Activated CD4-positive, alpha-beta T cell treated with anti-CD3 and anti-CD28 coated beads, Interleukin-2, amount 10 ng/mL, durations not matched to agents 24 days and 14 days (primary cell): ENCODE results near the gene FAM107B. TPM values are rescaled to one million over a fixed set of nuclear protein-coding genes. Genes with fewer than 3 reads are reported as not detected.

Experiments used
- DNase-seq: peaks from one replicate; pipeline ENCODE4 v3.0.0; 2022
- H3K27ac Mint-ChIP-seq: one replicate; pipeline ENCODE4 v1.8.0; 2022; ENCODE audit warnings: mild to moderate bottlenecking, mixed read lengths
- H3K27me3 Mint-ChIP-seq: one replicate; pipeline ENCODE4 v1.8.0; 2022; ENCODE audit warnings: mixed read lengths
- H3K36me3 Mint-ChIP-seq: one replicate; pipeline ENCODE4 v1.8.0; 2022; ENCODE audit warnings: low read depth, mild to moderate bottlenecking, mixed read lengths
- H3K4me1 Mint-ChIP-seq: one replicate; pipeline ENCODE4 v1.8.0; 2021; ENCODE audit warnings: mixed read lengths
- H3K4me3 Mint-ChIP-seq: one replicate; pipeline ENCODE4 v1.8.0; 2022; ENCODE audit warnings: mild to moderate bottlenecking, moderate library complexity, mixed read lengths
- H3K9me3 Mint-ChIP-seq: one replicate; pipeline ENCODE4 v1.8.0; 2021; ENCODE audit warnings: mixed read lengths
- intact Hi-C: fragments of 100-400 bp; cut with micrococcal nuclease; formaldehyde crosslinking; loops from one replicate; pipeline ENCODE4 v1.15.1; 2023
- total RNA-seq: library from RNA; stranded (reverse); gene quantifications from 2 replicates; pipeline ENCODE4 v1.2.3, GENCODE V29; 2022

Gene FAM107B
- total RNA-seq, 1 donor from 2014 or later: 113 TPM

DNA sequence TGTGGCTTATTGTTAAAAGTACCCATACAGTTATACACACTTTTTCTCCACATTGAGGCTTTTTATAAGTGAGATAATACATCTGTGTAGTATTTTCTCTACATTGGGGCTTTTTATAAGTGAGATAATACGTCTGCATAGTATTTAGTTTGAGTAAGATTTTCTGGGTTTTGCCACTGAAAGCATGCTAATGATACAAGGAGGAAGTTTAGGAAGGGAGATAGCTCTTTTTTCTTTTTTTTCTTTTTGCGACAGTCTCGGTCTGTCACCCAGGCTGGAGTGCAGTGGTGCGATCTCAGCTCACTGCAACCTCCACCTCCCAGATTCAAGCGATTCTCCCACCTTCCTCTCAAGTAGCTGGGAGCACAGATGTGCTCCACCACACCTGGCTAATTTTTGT is 13.3 kb downstream of the FAM107B start:
- no peak for DNase-seq
- Mint-ChIP-seq H3K27me3 (peaks cover 2% of the 10 kb centered on the region), H3K4me3 (no peak overlapping the region), H3K4me1 (peaks cover 7% of the 10 kb centered on the region), H3K27ac (no peak overlapping the region), H3K9me3 (peaks cover 3% of the 10 kb centered on the region), H3K36me3 (no peaks in the 10 kb centered on the region)
- intact Hi-C loops: no loop called here

DNA sequence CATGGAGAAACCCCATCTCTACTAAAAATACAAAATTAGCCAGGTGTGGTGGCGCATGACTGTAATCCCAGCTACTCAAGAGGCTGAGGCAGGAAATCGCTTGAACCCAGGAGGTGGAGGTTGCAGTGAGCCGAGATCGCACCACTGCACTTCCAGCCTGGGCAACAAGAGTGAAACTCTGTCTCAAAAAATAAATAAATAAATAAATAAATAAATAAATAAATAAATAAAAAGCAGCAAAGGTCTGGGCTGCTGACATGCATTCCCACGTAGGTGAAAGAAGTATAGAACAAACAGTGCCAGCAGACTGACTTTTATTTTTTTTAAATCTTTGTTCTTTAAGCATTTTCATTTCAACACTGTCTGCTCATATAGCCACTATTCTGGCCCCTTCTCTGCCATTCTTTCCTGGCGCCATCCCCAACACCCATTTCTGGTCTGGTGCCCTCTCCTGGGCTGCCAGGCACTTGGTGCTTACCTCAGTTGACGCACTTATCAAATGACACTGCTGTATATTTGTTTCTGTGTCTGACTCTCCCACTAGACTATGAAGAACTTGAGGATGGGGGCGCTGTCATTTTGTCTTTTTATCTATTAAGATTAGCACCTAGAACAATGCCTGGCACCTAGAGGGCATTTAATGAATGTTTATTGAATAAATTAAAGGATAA is 15.6 kb downstream of the FAM107B start:
- no peaks in the 10 kb centered on the region for H3K36me3 Mint-ChIP-seq
- intact Hi-C loops: no loop called here

DNA sequence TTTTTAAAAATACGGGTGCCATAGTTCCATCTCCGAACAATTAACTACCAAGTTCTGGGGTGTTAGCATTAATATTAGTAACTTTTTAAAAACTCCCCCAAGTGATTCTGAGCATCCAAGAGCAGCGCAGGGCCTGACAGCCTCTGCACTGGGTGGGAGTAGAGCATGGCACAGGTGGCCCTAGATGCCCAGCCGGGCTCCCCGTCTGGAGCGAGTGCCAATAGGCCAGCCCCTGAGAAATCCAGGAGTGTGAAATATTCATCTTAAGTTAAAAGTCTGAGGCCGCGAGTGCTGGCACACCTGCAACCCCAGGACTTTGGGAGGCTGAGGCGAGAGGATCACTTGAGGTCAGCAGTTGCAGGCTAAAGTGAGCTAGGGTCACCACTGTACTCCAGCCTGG is 16.2 kb downstream of the FAM107B start:
- no peak overlapping the region for H3K27ac Mint-ChIP-seq
- no peaks in the 10 kb centered on the region for H3K36me3 Mint-ChIP-seq

More for the DNA sequence above, 15.6 kb downstream of the FAM107B start:
- Mint-ChIP-seq H3K4me3 (no peak overlapping the region), H3K4me1 (peaks cover 7% of the 10 kb centered on the region), H3K27ac (no peak overlapping the region), H3K27me3 (no peaks in the 10 kb centered on the region), H3K9me3 (peaks cover 3% of the 10 kb centered on the region)
- DNase-seq: peak; percentile 53

DNA sequence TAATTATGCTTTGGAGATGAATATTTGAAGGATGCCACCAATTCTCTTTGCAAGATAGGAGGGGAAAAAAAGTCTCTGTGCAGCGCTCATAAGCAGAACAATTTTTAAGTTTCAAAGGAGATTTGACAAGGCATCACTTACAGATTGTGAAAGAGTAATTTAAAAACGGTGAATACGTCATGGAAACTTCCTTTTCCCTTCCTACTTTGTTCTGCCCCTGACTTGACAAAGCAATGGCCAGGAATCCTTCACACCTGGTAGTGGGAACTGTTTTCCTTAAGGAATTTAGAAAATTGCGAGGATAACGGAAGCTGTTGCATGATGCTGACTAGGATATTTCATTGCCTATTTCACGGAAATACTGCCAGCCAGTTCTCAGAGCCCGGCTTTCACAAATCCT is 16.7 kb downstream of the FAM107B start:
- Mint-ChIP-seq H3K27ac (no peak overlapping the region), H3K9me3 (peaks cover 3% of the 10 kb centered on the region)

More for the DNA sequence above, 16.2 kb downstream of the FAM107B start:
- no peak for DNase-seq
- H3K27me3 Mint-ChIP-seq: no peaks in the 10 kb centered on the region
- intact Hi-C loops: no loop called here
- H3K4me1 Mint-ChIP-seq: peaks cover 7% of the 10 kb centered on the region
- peaks cover 3% of the 10 kb centered on the region for H3K9me3 Mint-ChIP-seq
- H3K4me3 Mint-ChIP-seq: no peak overlapping the region

DNA sequence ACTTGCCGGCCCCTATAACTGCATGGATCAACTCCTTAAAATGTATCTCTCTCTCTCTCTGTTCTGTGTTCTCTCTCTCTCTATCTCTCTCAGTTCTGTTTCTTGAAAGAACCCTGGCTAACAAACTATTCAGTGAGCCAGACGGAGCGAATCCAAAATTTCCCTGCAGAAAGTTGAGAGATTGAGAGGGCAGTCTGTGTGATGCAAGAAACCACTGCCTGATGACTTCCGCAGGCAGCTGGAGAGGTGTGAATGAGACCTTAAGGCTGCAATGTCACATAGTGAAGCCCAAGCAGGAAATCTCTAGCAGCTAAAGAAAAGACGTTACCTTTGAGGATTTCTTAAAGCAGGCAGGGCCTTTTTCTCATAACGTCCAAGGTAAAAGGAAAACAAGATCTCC is 17.3 kb downstream of the FAM107B start:
- DNase-seq: peak; percentile 59
- Mint-ChIP-seq H3K4me3 (no peak overlapping the region), H3K27me3 (peaks cover 5% of the 10 kb centered on the region)

More for the DNA sequence above, 16.7 kb downstream of the FAM107B start:
- intact Hi-C loops: no loop called here
- no peak for DNase-seq
- Mint-ChIP-seq H3K4me1 (peaks cover 7% of the 10 kb centered on the region), H3K36me3 (no peaks in the 10 kb centered on the region), H3K4me3 (no peak overlapping the region), H3K27me3 (peaks cover 4% of the 10 kb centered on the region)

DNA sequence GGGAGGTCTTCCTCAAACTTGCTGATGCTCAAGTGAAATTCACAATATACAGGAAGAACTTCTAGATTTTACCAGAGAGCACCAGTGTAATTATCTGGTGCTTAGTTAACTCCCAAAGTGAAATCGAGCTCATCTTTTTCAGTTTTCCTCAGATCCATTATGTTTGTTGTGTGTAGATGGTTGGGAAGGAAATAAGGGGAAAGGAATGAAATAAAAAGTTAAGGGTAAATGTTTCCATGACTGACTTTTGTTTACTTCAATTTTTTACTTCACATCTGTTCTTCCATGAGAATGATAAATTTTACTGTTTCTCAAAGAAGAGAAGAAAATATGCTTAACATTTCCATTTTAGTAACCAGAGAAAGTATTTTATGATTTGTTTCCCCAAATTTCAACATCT is 21.3 kb downstream of the FAM107B start:
- intact Hi-C loops: no loop called here
- Mint-ChIP-seq H3K27me3 (peaks cover 5% of the 10 kb centered on the region), H3K9me3 (peaks cover 3% of the 10 kb centered on the region), H3K27ac (no peak overlapping the region), H3K4me3 (no peak overlapping the region), H3K36me3 (no peaks in the 10 kb centered on the region), H3K4me1 (peaks cover 7% of the 10 kb centered on the region)
- no peak for DNase-seq

More for the DNA sequence above, 17.3 kb downstream of the FAM107B start:
- no peaks in the 10 kb centered on the region for H3K36me3 Mint-ChIP-seq
- H3K9me3 Mint-ChIP-seq: peaks cover 3% of the 10 kb centered on the region
- no peak overlapping the region for H3K27ac Mint-ChIP-seq
- peaks cover 7% of the 10 kb centered on the region for H3K4me1 Mint-ChIP-seq
- intact Hi-C loops: no loop called here

DNA sequence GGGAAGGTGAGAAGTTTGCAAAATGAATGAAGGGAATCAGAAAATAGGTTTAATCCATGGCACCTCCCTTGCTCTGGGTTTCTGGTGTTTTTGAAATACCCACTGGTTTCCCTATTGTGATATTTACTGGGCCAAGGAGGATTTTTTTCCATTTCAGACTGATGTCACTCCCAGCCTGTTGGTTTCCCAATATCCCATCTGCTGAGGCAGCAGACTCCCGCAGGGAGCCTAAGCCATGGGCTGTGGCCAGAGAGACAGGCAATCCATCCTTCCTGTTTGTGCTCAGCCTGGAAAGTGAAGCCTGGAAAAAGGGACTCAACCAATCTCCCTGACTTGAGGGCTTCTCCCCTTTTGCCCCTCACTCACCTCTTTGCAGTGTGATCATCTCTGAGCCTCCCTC is 22.8 kb downstream of the FAM107B start:
- DNase-seq: no peak
- intact Hi-C loops: no loop called here
- Mint-ChIP-seq H3K27me3 (peaks cover 5% of the 10 kb centered on the region), H3K9me3 (peaks cover 3% of the 10 kb centered on the region), H3K36me3 (no peaks in the 10 kb centered on the region), H3K4me3 (no peak overlapping the region), H3K27ac (no peak overlapping the region), H3K4me1 (peaks cover 2% of the 10 kb centered on the region)

DNA sequence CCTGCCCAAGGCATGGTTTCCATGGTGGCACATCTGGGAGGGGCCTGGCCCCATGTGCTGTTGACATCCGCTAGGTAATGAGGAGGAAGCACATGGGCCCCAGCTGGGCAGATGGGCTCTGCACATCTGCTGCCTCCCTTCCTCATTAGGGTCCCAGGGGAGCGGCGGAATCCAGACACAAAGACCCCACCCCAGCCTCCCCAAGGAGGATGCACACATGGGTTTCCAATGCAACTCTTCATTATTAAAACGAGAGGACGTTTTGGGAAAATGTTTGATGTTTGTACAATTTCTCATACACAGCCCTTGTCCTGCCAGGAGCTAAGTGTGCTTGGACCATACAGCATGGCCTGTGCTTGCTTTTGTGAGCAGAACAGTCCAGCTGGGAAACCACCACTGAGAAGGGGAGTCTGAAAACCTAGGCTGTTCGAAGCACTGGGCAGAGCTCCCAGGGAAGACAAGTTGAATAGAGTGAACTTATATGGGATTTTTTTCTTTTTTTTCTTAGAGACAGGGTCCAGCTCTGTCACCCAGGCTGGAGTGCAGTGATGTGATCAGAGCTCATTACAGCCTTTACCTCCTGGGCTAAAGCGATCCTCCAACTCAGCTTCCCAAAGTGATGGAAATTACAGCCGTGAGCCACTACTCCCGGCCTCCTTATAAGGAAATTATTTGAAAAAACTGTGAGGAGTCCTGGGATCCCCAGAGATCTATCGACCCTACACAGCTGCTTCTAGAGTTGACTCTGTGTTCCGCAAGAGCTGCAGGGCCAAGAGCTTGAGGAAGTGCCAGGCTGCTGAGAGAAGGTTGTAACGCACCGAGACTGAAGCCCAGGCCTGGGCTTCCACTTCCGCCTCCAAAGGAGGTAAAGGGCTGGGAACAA is 23.4 kb downstream of the FAM107B start:
- Mint-ChIP-seq H3K4me1 (peaks cover 2% of the 10 kb centered on the region), H3K36me3 (no peaks in the 10 kb centered on the region)

DNA sequence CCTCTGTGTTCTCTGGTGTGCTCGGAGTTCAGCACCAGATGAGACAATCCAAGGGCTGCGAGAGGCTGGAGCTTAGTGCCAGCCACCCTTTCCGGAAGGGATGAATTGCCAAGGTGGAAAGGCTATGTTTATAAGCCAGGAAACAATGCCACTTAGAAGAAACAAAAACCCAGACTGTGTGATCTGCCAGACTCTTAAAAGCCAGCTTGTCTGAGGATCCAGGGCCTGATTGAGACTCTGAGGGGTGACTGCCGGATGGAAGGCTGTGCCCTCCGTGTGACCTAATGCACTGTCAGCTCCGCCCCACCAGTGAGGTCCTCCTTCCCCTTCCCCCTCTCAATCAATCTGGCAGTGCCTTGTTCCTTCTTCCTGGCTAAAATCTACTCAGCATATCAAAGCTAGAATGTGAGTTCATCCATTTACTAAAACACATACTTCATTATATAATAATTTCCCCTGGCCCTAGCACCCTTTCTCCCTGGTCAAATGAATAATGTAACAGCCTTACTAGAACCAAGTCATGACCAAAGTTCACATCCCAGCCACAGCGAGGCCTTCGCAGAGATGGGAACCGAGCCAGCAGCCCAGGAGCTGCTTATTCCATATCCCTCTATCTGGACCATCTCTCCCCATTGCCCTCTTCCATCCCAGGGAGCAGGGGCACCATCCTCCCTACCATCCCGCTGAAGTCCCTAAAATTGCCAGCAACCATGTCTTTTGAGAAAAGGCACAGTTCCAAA is 25.5 kb downstream of the FAM107B start:
- Mint-ChIP-seq H3K9me3 (peaks cover 15% of the 10 kb centered on the region), H3K27ac (no peak overlapping the region), H3K36me3 (peaks cover 2% of the 10 kb centered on the region), H3K4me1 (peaks cover 2% of the 10 kb centered on the region), H3K27me3 (peaks cover 5% of the 10 kb centered on the region), H3K4me3 (no peak overlapping the region)
- intact Hi-C loops: no loop called here
- DNase-seq: no peak

More for the DNA sequence above, 23.4 kb downstream of the FAM107B start:
- intact Hi-C loops: no loop called here
- Mint-ChIP-seq H3K9me3 (no peaks in the 10 kb centered on the region), H3K27me3 (peaks cover 5% of the 10 kb centered on the region), H3K4me3 (no peak overlapping the region), H3K27ac (no peak overlapping the region)
- DNase-seq: no peak

DNA sequence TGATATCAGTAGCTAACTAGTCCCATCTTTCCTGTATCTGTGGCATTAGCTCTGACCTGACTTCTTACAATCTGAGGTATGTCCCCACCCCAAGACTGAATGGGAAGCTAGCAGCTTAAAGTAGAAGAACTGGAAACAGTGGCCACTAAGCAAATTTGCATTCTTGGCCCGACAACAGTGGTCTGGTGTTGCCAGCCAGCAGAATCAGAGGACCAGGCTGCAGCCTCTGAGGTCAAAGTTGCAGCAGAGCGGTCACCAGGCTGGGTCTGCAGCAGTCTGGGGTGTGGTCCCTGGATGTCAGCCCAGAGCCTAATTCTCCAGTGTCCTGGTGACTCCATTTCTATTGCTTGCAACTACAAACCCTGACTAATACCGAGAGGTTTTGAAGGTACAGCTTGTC is 26.3 kb downstream of the FAM107B start:
- Mint-ChIP-seq H3K4me3 (no peak overlapping the region), H3K27ac (no peak overlapping the region), H3K9me3 (peaks cover 21% of the 10 kb centered on the region), H3K27me3 (peaks cover 5% of the 10 kb centered on the region), H3K36me3 (peaks cover 2% of the 10 kb centered on the region), H3K4me1 (peaks cover 4% of the 10 kb centered on the region)
- intact Hi-C loops: no loop called here
- no peak for DNase-seq

DNA sequence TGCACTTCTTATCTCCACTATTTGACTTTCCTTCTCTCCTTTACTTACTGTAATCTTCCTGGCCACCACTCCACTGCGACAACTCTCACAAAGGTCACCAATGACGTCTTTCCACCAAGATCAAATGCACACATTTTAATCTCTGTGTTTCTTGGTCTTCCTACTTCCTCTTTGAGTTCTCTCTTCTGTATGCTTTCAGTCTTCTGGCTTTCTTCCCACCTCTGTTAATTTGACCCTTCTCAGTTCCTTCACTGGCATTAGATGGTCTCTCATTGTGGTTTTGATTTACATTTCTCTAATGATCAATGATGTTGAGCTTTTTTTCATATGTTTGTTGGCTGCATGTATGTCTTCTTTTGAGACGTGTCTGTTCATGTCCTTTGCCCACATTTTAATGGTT is 31.9 kb downstream of the FAM107B start:
- Mint-ChIP-seq H3K4me1 (peaks cover 19% of the 10 kb centered on the region), H3K27ac (peak overlapping the region; percentile 65), H3K27me3 (no peaks in the 10 kb centered on the region), H3K9me3 (peaks cover 25% of the 10 kb centered on the region), H3K4me3 (peak overlapping the region; percentile 21), H3K36me3 (peaks cover 2% of the 10 kb centered on the region)
- intact Hi-C loops: loop anchor here (5.0 kb wide), 1 partner anchor 136 kb away; no protein-coding TSS in a partner anchor
- DNase-seq: no peak

DNA sequence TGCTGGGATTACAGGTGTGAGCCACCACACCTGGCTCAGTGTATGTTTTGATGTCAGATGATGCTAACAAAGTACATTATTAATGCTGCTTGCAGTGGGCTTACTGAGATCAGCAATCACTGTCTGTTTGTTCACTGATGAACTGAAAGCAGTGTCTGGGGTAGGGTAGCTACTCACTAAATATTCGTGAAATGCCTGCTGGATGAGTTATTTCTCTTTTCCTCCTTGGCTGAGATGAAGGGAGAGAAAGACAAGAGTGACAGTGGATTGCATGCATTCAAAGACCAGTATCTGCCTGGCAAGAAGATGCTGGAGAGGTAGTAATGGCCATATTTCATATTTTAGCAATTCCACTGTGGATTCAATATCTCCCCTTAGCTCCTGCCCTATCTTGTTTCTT is 32.3 kb downstream of the FAM107B start:
- intact Hi-C loops: loop anchor here (5.0 kb wide), 1 partner anchor 135 kb away; no protein-coding TSS in a partner anchor
- peak overlapping the region; percentile 65 for H3K27ac Mint-ChIP-seq
- H3K4me1 Mint-ChIP-seq: peaks cover 21% of the 10 kb centered on the region
- H3K9me3 Mint-ChIP-seq: peaks cover 25% of the 10 kb centered on the region
- H3K36me3 Mint-ChIP-seq: peaks cover 2% of the 10 kb centered on the region
- no peak for DNase-seq
- H3K27me3 Mint-ChIP-seq: no peaks in the 10 kb centered on the region
- H3K4me3 Mint-ChIP-seq: peak overlapping the region; percentile 21

DNA sequence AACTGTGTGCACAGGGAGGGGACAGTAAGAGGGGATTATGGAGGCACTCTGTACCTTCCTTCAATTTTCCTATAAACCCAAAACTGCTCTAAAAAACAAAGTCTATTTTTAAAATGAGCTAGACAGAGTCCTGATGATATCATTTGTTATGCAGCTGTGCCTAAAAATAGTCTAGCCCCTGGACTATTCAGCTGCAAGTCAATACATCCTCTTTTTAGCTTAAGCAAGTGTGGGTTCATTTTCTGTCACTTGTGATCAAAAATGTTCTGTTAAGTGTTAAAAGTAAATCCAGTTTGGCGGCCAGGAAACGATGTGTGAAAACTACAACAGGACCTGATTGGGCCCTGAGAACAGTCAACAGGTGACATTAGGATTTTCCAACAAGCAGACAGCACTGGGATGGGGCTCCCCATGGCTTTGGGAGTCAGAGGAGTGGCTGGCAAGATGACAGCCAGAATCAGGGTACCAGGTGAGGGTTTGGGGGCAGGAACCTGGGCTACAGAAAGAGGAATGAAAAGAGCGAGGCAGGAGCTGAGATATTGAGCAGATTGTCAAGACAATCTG is 33.9 kb downstream of the FAM107B start:
- Mint-ChIP-seq H3K27ac (no peak overlapping the region), H3K4me3 (no peak overlapping the region), H3K4me1 (peaks cover 21% of the 10 kb centered on the region), H3K27me3 (no peaks in the 10 kb centered on the region), H3K9me3 (peaks cover 21% of the 10 kb centered on the region), H3K36me3 (peaks cover 2% of the 10 kb centered on the region)
- DNase-seq: peak; percentile 53
- intact Hi-C loops: loop anchor here (5.0 kb wide), 1 partner anchor 133 kb away; no protein-coding TSS in a partner anchor
